ENCODE measurements around the gene PIK3C2A. TPM values are rescaled to one million over a fixed set of nuclear protein-coding genes. Genes with fewer than 3 reads are reported as not detected.
A peak's percentile ranks its signal among the peaks of the same experiment; 100 is the strongest.

The PIK3C2A gene
- total RNA-seq, 1 donor from 2014 or later, result 96.8 TPM

DNA sequence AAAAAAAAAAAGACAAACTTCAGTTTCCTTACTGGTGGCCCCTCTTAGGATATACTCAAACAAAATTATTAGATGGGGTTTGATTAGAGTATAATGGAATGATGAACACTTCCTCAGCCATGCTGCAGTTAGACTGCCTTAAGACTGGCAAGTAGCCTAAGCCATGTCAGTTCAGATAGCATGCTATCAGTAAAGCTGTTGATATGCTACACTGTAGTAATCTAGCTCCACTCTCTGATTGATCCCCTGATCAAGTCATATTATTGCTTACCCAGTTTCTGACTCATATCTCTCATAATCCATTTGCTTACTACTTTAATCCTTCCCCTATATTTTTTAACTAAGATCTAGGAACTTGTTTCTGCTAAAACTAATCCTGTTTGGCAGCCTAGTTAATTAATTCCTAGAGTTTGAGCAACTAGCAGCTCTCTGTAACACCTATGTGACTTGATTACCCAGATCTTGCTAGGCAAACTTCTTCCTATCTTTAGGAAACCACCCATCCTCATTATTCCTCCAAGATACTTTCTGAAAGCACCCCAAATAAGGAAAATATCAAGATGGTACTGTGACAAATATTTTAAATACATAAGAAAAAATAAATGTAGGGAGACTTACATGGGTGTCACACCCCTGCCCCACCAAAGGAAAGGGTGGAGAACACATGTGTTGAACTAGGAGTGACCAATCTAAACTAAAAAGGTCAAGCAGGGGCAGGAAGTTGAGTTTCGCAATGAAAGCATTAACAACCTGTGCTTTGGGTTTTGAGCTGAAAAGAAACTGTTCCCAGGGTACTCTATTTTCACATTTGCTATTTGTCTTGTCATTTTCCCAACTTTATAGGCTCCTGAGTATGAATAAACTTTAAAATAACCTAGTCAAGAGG, 43.2 kb downstream of the PIK3C2A start:
- H3K4me3 ChIP-seq, result no peak overlapping the region
- TF ChIP-seq, protein P1, sequence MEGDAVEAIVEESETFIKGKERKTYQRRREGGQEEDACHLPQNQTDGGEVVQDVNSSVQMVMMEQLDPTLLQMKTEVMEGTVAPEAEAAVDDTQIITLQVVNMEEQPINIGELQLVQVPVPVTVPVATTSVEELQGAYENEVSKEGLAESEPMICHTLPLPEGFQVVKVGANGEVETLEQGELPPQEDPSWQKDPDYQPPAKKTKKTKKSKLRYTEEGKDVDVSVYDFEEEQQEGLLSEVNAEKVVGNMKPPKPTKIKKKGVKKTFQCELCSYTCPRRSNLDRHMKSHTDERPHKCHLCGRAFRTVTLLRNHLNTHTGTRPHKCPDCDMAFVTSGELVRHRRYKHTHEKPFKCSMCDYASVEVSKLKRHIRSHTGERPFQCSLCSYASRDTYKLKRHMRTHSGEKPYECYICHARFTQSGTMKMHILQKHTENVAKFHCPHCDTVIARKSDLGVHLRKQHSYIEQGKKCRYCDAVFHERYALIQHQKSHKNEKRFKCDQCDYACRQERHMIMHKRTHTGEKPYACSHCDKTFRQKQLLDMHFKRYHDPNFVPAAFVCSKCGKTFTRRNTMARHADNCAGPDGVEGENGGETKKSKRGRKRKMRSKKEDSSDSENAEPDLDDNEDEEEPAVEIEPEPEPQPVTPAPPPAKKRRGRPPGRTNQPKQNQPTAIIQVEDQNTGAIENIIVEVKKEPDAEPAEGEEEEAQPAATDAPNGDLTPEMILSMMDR (IDR thresholded peaks at IDR 0.05), result no peak
- peaks cover 67% of the 10 kb centered on the region for H3K4me1 ChIP-seq
- no peak for DNase-seq
- peaks cover 23% of the 10 kb centered on the region for H3K36me3 ChIP-seq
- intact Hi-C loops (cut with DNase I), result no loop called here
- no peaks in the 10 kb centered on the region for H3K27me3 ChIP-seq
- peak overlapping the region; percentile 4 for H3K27ac ChIP-seq
- peak; percentile 66 for ATAC-seq
- H3K9me3 ChIP-seq, result no peaks in the 10 kb centered on the region

DNA sequence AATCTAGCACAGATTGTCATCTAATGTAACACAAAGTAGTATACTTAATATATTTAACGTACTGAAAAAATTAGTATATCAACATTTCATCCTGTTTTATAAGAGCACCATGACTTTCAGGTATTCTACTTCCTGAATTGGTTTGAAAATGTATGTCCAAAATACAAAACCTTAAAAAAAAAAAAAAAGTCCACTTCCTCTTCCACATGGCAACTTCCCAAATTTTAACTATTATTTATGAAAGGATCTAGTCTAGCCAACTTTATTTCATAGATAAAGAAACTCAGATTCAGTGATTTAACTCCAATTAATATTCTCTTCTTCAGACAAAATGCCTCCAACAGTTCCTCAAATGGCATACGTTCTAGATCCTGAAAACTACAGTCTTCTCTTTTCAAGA, 44.0 kb downstream of the PIK3C2A start:
- no peaks in the 10 kb centered on the region for H3K9me3 ChIP-seq
- H3K27ac ChIP-seq, result no peak overlapping the region
- peaks cover 63% of the 10 kb centered on the region for H3K4me1 ChIP-seq
- peaks cover 17% of the 10 kb centered on the region for H3K36me3 ChIP-seq
- no peaks in the 10 kb centered on the region for H3K27me3 ChIP-seq
- intact Hi-C loops (cut with DNase I), result no loop called here
- DNase-seq (no peak), ATAC-seq (no peak)
- no peak overlapping the region for H3K4me3 ChIP-seq
- TF ChIP-seq, protein P1 (IDR thresholded peaks at IDR 0.05), result no peak

DNA sequence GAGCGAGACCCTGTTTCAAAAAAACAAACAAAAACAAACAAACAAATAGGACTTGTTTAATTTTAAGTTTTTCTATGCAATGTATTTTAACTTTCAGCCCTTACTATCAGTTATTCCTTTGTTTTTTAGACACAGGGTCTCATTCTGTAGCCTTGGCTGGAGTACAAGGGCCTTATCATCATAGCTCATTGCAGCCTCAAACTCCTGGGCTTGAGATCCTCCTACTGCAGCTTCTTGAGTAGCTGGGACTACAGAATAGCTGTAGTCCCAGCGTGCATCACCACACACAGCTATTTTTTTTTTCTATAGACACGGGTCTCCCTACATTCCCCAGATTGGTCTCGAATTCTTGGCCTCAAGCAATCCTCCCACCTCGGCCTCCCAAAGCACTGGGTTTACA, 44.5 kb downstream of the PIK3C2A start:
- H3K36me3 ChIP-seq, result peaks cover 13% of the 10 kb centered on the region
- no peak for ATAC-seq
- DNase-seq, result no peak
- no peaks in the 10 kb centered on the region for H3K9me3 ChIP-seq
- peaks cover 63% of the 10 kb centered on the region for H3K4me1 ChIP-seq
- TF ChIP-seq, protein P1 (IDR thresholded peaks at IDR 0.05), result no peak
- no peaks in the 10 kb centered on the region for H3K27me3 ChIP-seq
- no peak overlapping the region for H3K4me3 ChIP-seq
- intact Hi-C loops (cut with DNase I), result no loop called here
- no peak overlapping the region for H3K27ac ChIP-seq

DNA sequence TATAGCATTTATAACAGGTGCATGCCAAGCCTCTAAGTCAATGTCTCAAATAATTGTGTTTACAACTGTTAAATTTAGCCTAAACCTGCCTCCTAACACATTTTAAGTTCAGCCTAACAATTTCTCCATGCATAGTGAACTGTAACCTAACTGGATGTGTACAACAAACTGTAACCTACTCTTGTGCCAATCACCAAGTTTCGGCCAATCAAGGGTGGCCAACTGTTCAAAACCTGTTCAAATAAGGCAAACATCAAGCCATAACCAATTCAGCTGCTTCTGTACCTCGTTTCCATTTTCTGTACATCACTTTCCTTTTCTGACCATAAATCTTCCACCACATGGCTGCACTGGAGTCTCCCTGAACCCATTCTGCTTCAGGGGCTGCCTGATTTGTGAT, 45.4 kb downstream of the PIK3C2A start:
- Histone ChIP-seq H3K9me3 (no peaks in the 10 kb centered on the region), H3K4me1 (peaks cover 63% of the 10 kb centered on the region), H3K27me3 (no peaks in the 10 kb centered on the region), H3K27ac (no peak overlapping the region), H3K4me3 (no peak overlapping the region), H3K36me3 (peaks cover 4% of the 10 kb centered on the region)
- intact Hi-C loops (cut with DNase I), result no loop called here
- ATAC-seq (no peak), DNase-seq (no peak)
- TF ChIP-seq, protein P1 (IDR thresholded peaks at IDR 0.05), result no peak

DNA sequence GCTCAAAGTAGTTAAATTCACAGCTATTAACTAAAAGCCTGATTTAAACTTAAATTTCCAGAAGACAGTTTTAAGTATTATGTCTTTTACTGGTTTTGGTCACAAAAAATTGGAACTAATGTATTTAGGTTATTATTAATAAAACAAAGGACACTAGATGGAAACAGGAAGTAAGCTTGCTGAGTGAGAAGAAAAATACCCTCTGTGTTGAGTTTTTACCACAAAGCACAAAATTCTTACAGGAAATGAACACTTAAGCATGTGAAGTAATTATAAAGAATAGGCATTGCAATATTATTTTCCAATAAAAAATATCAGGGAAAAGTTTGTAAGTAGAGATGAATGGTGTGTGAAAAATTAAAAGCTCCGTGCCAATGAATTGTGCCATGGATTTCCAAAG, 46.3 kb downstream of the PIK3C2A start:
- no peaks in the 10 kb centered on the region for H3K27me3 ChIP-seq
- ATAC-seq (no peak), DNase-seq (no peak)
- intact Hi-C loops (cut with DNase I), result no loop called here
- H3K4me1 ChIP-seq, result peaks cover 63% of the 10 kb centered on the region
- peak overlapping the region; percentile 56 for H3K27ac ChIP-seq
- TF ChIP-seq, protein P1 (IDR thresholded peaks at IDR 0.05), result no peak
- no peak overlapping the region for H3K4me3 ChIP-seq
- no peaks in the 10 kb centered on the region for H3K9me3 ChIP-seq
- H3K36me3 ChIP-seq, result no peaks in the 10 kb centered on the region
